SK-N-SH treated with all-trans-retinoic acid at 6 μM for 48 hours (cell line): ENCODE results near the gene IMPG2.

Experiments
- CSDC2 ChIP-seq: fragments of 250-450 bp; sonication (Bioruptor Pico); IDR thresholded peaks from 2 replicates; pipeline ENCODE4 v1.5.0; 2020; ENCODE audit warnings: mild to moderate bottlenecking, moderate library complexity
- GLIS3 ChIP-seq: fragments of 250-450 bp; sonication (Bioruptor Pico); IDR thresholded peaks from 2 replicates; pipeline ENCODE4 v1.5.0; 2020; ENCODE audit warnings: mild to moderate bottlenecking, moderate library complexity
- OSR1 ChIP-seq: fragments of 250-450 bp; sonication (Bioruptor Pico); IDR thresholded peaks from 2 replicates; pipeline ENCODE4 v1.8.0; 2022; ENCODE audit warnings: moderate library complexity, mild to moderate bottlenecking, inconsistent platforms
- PPARA ChIP-seq: fragments of 250-450 bp; sonication (Bioruptor Pico); IDR thresholded peaks from 2 replicates; pipeline ENCODE4 v1.5.0; 2020; ENCODE audit warnings: mild to moderate bottlenecking, borderline replicate concordance
- RARB ChIP-seq: fragments of 250-450 bp; sonication (Bioruptor Pico); IDR thresholded peaks from 2 replicates; pipeline ENCODE4 v1.8.0; 2021; ENCODE audit warnings: mild to moderate bottlenecking, moderate library complexity
- ZC3H10 ChIP-seq: fragments of 250-450 bp; sonication (Bioruptor Pico); IDR thresholded peaks from 2 replicates; pipeline ENCODE4 v1.5.1; 2021; ENCODE audit warnings: mild to moderate bottlenecking, moderate library complexity
- ZFP3 ChIP-seq: fragments of 250-450 bp; sonication (Bioruptor Pico); IDR thresholded peaks from 2 replicates; pipeline ENCODE4 v1.5.0; 2020; ENCODE audit warnings: mild to moderate bottlenecking, moderate library complexity
- TF ChIP-seq, protein P1 (sequence below): fragments of 250-450 bp; sonication (Bioruptor Pico); IDR thresholded peaks from 2 replicates; pipeline ENCODE4 v1.8.0; 2020; ENCODE audit warnings: mild to moderate bottlenecking, moderate library complexity, borderline replicate concordance

DNA sequence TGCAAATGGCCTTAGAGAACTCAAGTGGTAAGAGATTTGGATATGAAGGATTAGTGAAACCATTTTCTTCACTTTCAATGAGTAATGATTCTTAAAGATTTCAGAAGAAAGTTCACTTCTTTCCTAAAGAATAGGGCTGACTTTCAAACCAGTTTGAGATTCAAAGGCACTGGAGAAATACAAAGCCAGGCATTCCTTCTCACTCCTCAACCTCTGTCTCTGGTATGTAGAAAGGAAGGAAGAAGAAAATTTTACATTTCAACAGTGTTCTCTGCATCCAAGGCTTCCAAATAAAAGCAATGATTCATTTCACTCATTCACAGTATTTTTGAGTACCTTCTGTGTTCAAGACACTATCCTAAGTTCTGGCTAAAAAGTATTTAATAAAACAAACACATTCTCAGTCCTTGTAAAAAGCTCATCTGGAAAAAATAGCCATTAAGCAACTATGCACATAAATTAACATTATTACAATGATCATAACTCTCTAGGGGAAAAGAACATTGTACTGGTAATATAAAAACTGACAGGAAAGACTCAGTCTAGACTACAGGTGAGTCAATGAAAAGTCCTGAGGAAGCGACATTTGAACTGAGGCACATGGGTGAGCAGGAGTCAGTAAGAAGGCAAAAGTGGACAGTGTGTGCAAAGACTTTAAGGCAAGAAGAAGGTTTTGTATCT, 79.5 kb downstream of the IMPG2 start:
- TF ChIP-seq RARB (no peak), GLIS3 (CRISPR knock-in tag) (no peak), CSDC2 (CRISPR knock-in tag) (no peak), PPARA (CRISPR knock-in tag) (no peak), ZC3H10 (CRISPR knock-in tag) (no peak), ZFP3 (CRISPR knock-in tag) (no peak), OSR1 (CRISPR knock-in tag) (no peak)
- TF ChIP-seq, protein P1, sequence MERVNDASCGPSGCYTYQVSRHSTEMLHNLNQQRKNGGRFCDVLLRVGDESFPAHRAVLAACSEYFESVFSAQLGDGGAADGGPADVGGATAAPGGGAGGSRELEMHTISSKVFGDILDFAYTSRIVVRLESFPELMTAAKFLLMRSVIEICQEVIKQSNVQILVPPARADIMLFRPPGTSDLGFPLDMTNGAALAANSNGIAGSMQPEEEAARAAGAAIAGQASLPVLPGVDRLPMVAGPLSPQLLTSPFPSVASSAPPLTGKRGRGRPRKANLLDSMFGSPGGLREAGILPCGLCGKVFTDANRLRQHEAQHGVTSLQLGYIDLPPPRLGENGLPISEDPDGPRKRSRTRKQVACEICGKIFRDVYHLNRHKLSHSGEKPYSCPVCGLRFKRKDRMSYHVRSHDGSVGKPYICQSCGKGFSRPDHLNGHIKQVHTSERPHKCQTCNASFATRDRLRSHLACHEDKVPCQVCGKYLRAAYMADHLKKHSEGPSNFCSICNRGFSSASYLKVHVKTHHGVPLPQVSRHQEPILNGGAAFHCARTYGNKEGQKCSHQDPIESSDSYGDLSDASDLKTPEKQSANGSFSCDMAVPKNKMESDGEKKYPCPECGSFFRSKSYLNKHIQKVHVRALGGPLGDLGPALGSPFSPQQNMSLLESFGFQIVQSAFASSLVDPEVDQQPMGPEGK (CRISPR knock-in tag): no peak
